Mesenchymal stem cell (in vitro differentiated cells and primary cell): ENCODE measurements around the gene LYZL6.

Experiments
- DNase-seq: peaks from one replicate; pipeline ENCODE4 v3.0.0-alpha.2; 2013
- H2AFZ ChIP-seq: one replicate; pipeline ENCODE4 v1.6.1; 2013; ENCODE audit warnings: low read depth, mild to moderate bottlenecking, control low read depth, inconsistent platforms, low read length, moderate library complexity
- H2AK5ac ChIP-seq: 2 replicates; pipeline ENCODE4 v1.6.1; 2013; ENCODE audit warnings: low read length, moderate library complexity, mild to moderate bottlenecking, inconsistent platforms; ENCODE audit not compliant: severe bottlenecking
- H2BK120ac ChIP-seq: one replicate; pipeline ENCODE4 v1.6.1; 2013; ENCODE audit warnings: low read depth, mild to moderate bottlenecking, inconsistent platforms, low read length, moderate library complexity
- H2BK12ac ChIP-seq, 2 experiments: one replicate each; pipeline ENCODE4 v1.6.1; 2013; ENCODE audit warnings: inconsistent platforms in 2 of 2, low read length in 2 of 2, mild to moderate bottlenecking in 2 of 2, moderate library complexity in 2 of 2, control low read depth in 1 of 2
- H2BK15ac ChIP-seq: one replicate; pipeline ENCODE4 v1.6.1; 2013; ENCODE audit warnings: mild to moderate bottlenecking, low read depth, inconsistent platforms; ENCODE audit not compliant: poor library complexity, severe bottlenecking
- H2BK5ac ChIP-seq: 2 replicates; pipeline ENCODE4 v1.6.1; 2013; ENCODE audit warnings: low read depth, mild to moderate bottlenecking, low read length, control low read depth, inconsistent platforms; ENCODE audit not compliant: poor library complexity, severe bottlenecking
- H3K14ac ChIP-seq, 2 experiments: one replicate each; pipeline ENCODE4 v1.6.1; 2013; ENCODE audit warnings: inconsistent platforms in 2 of 2, low read length in 2 of 2, control low read depth in 1 of 2, mild to moderate bottlenecking in 1 of 2, moderate library complexity in 1 of 2
- H3K18ac ChIP-seq, 2 experiments: one replicate each; pipeline ENCODE4 v1.6.1; 2013; ENCODE audit warnings: inconsistent platforms in 2 of 2, low read length in 2 of 2, control low read depth in 1 of 2, low read depth in 1 of 2, mild to moderate bottlenecking in 1 of 2
- H3K23ac ChIP-seq, 2 experiments: one replicate each; pipeline ENCODE4 v1.6.1; 2013; ENCODE audit warnings: inconsistent platforms in 2 of 2, low read length in 2 of 2, mild to moderate bottlenecking in 2 of 2, moderate library complexity in 2 of 2, control low read depth in 1 of 2
- H3K27ac ChIP-seq: 2 replicates; pipeline ENCODE4 v1.5.1; 2013; ENCODE audit warnings: mild to moderate bottlenecking, moderate library complexity, low read length, control low read depth, inconsistent platforms; ENCODE audit not compliant: poor library complexity, severe bottlenecking
- H3K27me3 ChIP-seq, 2 experiments: 2 replicates each; pipeline versions ENCODE4 v1.6.1 to v1.7.0; 2013; ENCODE audit warnings: low read length in 2 of 2, mild to moderate bottlenecking in 2 of 2, moderate library complexity in 2 of 2, control low read depth in 1 of 2, inconsistent platforms in 1 of 2; ENCODE audit not compliant: control insufficient read depth in 1 of 2, insufficient read depth in 1 of 2
- H3K36me3 ChIP-seq, 2 experiments: 2 replicates each; pipeline versions ENCODE4 v1.6.1 to v1.7.0; 2013; ENCODE audit warnings: low read length in 2 of 2, control low read depth in 1 of 2, inconsistent platforms in 1 of 2, low read depth in 1 of 2, mild to moderate bottlenecking in 1 of 2; ENCODE audit not compliant: insufficient read depth in 2 of 2, control insufficient read depth in 1 of 2
- H3K4ac ChIP-seq, 2 experiments: one replicate each; pipeline ENCODE4 v1.6.1; 2013; ENCODE audit warnings: inconsistent platforms in 2 of 2, low read length in 2 of 2, mild to moderate bottlenecking in 2 of 2, moderate library complexity in 2 of 2, control low read depth in 1 of 2, low read depth in 1 of 2
- H3K4me1 ChIP-seq: 2 replicates; pipeline ENCODE4 v1.6.1; 2013; ENCODE audit warnings: low read depth, low read length, control low read depth; ENCODE audit not compliant: control insufficient read depth, insufficient read depth
- H3K4me2 ChIP-seq: 2 replicates; pipeline ENCODE4 v1.6.1; 2013; ENCODE audit warnings: low read length, mild to moderate bottlenecking, inconsistent platforms; ENCODE audit not compliant: poor library complexity, severe bottlenecking
- H3K4me3 ChIP-seq, 2 experiments: 2 replicates each; pipeline versions ENCODE4 v1.5.1 to v1.7.0; 2013; ENCODE audit warnings: low read length in 2 of 2, mild to moderate bottlenecking in 2 of 2, control low read depth in 1 of 2, low read depth in 1 of 2; ENCODE audit not compliant: insufficient read depth in 1 of 2
- H3K79me1 ChIP-seq: replicated peaks from 2 replicates; pipeline ENCODE4 v1.6.1; 2013; ENCODE audit warnings: mild to moderate bottlenecking, control low read depth, low read length, inconsistent platforms; ENCODE audit not compliant: poor library complexity, severe bottlenecking
- H3K9ac ChIP-seq: 2 replicates; pipeline ENCODE4 v1.7.0; 2013; ENCODE audit warnings: mild to moderate bottlenecking, low read length, moderate library complexity
- H3K9me3 ChIP-seq: 2 replicates; pipeline ENCODE4 v1.7.0; 2013; ENCODE audit warnings: mild to moderate bottlenecking, low read length; ENCODE audit not compliant: control insufficient read depth
- H4K8ac ChIP-seq: one replicate; pipeline ENCODE4 v1.6.1; 2013; ENCODE audit warnings: inconsistent platforms, mild to moderate bottlenecking, low read length, moderate library complexity
- H4K91ac ChIP-seq: one replicate; pipeline ENCODE4 v1.6.1; 2013; ENCODE audit warnings: mild to moderate bottlenecking, low read length, inconsistent platforms
- WGBS: methylation state at CpG from one replicate; pipeline ENCODE4 v1.1.7; 2013; ENCODE audit warnings: mixed read lengths; 5-methylcytosine and 5-hydroxymethylcytosine counted together

LYZL6 gene

DNA sequence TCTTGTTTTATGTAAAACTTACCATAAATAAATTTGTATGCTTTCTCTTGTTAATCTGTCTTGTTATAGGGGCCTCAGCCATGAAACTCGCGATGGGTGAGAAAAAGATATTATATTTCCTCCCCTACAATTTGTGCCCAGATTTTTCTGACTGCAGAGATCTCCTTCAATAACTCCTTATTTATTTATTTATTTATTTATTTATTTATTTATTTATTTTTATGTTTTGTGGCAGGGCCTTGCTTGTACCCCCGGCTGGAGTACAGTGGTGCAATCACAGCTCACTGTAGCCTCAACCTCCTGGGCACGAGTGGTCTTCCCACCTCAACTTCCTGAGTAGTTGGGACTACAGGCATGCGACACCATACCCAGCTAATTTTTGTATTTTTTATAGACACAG, 40.1 kb downstream of the LYZL6 start:
- no peak overlapping the region for H3K4me2 ChIP-seq
- peaks cover 0 to 11% of the 10 kb centered on the region in 2 experiments for H3K27me3 ChIP-seq
- H3K27ac ChIP-seq = no peak overlapping the region
- H3K14ac ChIP-seq = no peak overlapping the region
- H2BK12ac ChIP-seq = no peak overlapping the region
- no peak overlapping the region for H4K91ac ChIP-seq
- no peak overlapping the region for H2BK120ac ChIP-seq
- H2BK15ac ChIP-seq = no peak overlapping the region
- H3K36me3 ChIP-seq = no peaks in the 10 kb centered on the region
- no peak overlapping the region for H3K4ac ChIP-seq
- no peak overlapping the region for H4K8ac ChIP-seq
- H3K4me3 ChIP-seq = no peak overlapping the region
- no peak overlapping the region for H2AFZ ChIP-seq
- H3K18ac ChIP-seq = no peak overlapping the region
- no peak overlapping the region for H3K9ac ChIP-seq
- H2AK5ac ChIP-seq = no peak overlapping the region
- WGBS = 90% methylated on average over 3 of the region's 5 CpGs
- H3K4me1 ChIP-seq = peaks cover 10% of the 10 kb centered on the region
- no peak for DNase-seq
- no peak overlapping the region for H2BK5ac ChIP-seq
- no peaks in the 10 kb centered on the region for H3K79me1 ChIP-seq
- H3K9me3 ChIP-seq = no peaks in the 10 kb centered on the region
- H3K23ac ChIP-seq = no peak overlapping the region

DNA sequence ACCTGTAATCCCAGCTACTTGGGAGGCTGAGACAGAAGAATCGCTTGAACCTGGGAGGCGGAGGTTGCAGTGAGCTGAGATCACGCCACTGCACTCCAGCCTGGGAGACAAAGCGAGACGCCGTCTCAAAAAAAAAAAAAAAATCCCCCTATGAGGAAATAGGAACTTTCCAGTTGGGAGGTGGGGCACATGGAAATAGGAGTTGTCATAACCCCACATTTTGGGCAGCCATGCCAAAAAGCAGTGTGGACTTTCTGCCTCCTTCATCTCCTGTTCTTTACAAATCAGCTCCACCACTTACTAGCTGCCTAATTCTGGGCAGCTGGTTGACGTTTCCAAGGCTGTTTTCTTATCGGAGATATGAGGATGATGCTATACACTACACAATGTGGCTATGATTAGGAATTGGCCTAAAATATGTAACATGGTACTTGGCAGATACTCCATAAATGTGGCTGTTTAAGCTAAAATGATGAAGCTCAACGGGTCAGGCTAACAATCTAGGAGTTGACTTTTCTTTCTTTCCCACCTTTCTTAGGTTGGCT, 41.8 kb downstream of the LYZL6 start:
- no peak overlapping the region for H2BK120ac ChIP-seq
- H3K79me1 ChIP-seq = no peaks in the 10 kb centered on the region
- no peak overlapping the region for H2AK5ac ChIP-seq
- WGBS = 87% methylated on average over 5 of the region's 9 CpGs
- H3K27me3 ChIP-seq = peaks cover 0 to 5% of the 10 kb centered on the region in 2 experiments
- H3K4ac ChIP-seq = no peak overlapping the region
- H3K18ac ChIP-seq = peak overlapping the region in 1 of 2 experiments; percentile 30
- no peak overlapping the region for H3K4me2 ChIP-seq
- H3K14ac ChIP-seq = no peak overlapping the region
- no peaks in the 10 kb centered on the region for H3K9me3 ChIP-seq
- no peak overlapping the region for H3K23ac ChIP-seq
- no peak overlapping the region for H4K8ac ChIP-seq
- H2AFZ ChIP-seq = no peak overlapping the region
- DNase-seq = no peak
- H3K27ac ChIP-seq = no peak overlapping the region
- peaks cover 7% of the 10 kb centered on the region for H3K4me1 ChIP-seq
- no peak overlapping the region for H4K91ac ChIP-seq
- no peak overlapping the region for H3K9ac ChIP-seq
- H2BK15ac ChIP-seq = no peak overlapping the region
- no peak overlapping the region for H3K4me3 ChIP-seq
- H3K36me3 ChIP-seq = no peaks in the 10 kb centered on the region
- no peak overlapping the region for H2BK12ac ChIP-seq
- no peak overlapping the region for H2BK5ac ChIP-seq

DNA sequence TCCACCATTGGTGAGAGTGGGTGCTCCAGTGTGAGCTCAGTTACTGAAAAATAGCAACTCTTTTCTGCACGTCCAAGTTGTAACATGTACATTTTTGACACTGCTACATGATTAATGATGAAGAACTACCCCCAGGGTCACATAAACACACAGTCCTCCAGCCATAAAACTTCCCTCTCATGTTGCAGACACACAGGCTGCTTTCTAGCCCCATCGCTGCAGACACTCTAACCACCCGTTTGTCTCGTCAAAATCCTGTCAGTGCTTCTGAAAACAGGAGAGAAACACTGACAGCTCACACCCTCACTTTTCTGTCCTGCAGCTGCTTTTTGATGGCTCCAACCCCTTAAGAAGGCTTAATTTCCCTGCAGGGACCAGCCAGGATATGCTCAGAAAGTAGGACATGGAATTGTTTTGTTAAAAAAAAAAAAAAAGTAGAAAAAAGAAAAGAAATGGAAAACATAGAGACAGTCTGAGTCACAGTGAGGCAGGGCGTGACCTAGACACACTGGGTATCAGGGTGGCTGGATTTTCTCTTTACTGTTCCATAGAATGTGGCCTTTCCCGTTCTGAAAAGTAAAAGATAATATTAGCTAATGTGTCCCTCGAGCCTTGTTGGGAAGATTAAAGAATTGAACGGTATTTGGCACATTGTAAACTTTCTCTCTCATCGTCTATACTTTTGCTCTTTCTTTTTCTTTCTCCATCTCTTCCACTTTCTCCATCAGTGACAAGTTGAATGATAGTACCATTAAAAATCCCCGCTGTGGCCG, 42.6 kb downstream of the LYZL6 start:
- DNase-seq = peak; percentile 58
- Histone ChIP-seq H3K23ac (no peak overlapping the region), H4K91ac (no peak overlapping the region), H2BK15ac (no peak overlapping the region), H2AFZ (no peak overlapping the region), H2BK5ac (no peak overlapping the region), H3K79me1 (no peaks in the 10 kb centered on the region), H3K9ac (no peak overlapping the region), H3K14ac (no peak overlapping the region), H2BK12ac (no peak overlapping the region), H3K4ac (no peak overlapping the region), H3K36me3 (no peaks in the 10 kb centered on the region), H3K9me3 (no peaks in the 10 kb centered on the region), H3K4me3 (peak overlapping the region in 1 of 2 experiments; percentile 50), H2AK5ac (no peak overlapping the region), H3K4me2 (peak overlapping the region; percentile 46), H3K4me1 (peaks cover 5% of the 10 kb centered on the region), H2BK120ac (no peak overlapping the region), H3K27ac (no peak overlapping the region), H3K18ac (peak overlapping the region in 1 of 2 experiments; percentile 23), H4K8ac (no peak overlapping the region), H3K27me3 (no peaks in the 10 kb centered on the region)
- WGBS = 34% methylated on average over 11 of the region's 11 CpGs

DNA sequence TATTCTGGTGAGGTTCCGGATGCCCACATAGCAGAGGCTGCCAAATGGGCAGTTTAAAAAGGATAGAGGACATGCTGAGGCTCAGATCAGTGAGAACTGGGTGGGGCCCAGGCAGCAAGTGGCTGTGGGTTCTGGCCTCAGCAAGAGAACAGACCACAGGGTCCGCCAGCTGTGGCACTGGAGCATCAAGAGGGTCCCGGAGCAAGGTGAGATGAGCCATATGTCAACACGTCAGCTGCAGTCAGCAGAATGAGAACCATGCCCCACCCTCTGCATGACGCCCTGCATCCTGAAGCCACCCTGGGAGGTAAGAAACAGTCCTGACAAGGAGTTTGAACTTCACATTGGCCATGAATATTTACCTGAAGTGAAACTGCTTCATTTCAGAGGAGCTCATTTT, 43.2 kb downstream of the LYZL6 start:
- H3K23ac ChIP-seq = no peak overlapping the region
- WGBS = 47% methylated on average over 5 of the region's 5 CpGs
- no peak overlapping the region for H3K27ac ChIP-seq

More for the DNA sequence above, 43.2 kb downstream of the LYZL6 start:
- Histone ChIP-seq H3K4me2 (no peak overlapping the region), H2AFZ (no peak overlapping the region), H3K4me3 (no peak overlapping the region), H3K9me3 (no peaks in the 10 kb centered on the region), H4K91ac (no peak overlapping the region), H3K4ac (no peak overlapping the region), H3K9ac (no peak overlapping the region), H3K36me3 (no peaks in the 10 kb centered on the region), H3K4me1 (peaks cover 5% of the 10 kb centered on the region), H2BK15ac (no peak overlapping the region), H2AK5ac (no peak overlapping the region), H2BK12ac (no peak overlapping the region), H2BK120ac (no peak overlapping the region), H3K18ac (peak overlapping the region; percentile 23 to 25), H2BK5ac (no peak overlapping the region), H4K8ac (peak overlapping the region; percentile 51), H3K27me3 (no peaks in the 10 kb centered on the region), H3K14ac (no peak overlapping the region), H3K79me1 (no peaks in the 10 kb centered on the region)
- DNase-seq = peak; percentile 2
